K562 (cell line): ENCODE results near the gene SV2A.

Experiments
- CTCF ChIP-seq, 3 experiments: IDR thresholded peaks in 2 of 3; conservative IDR thresholded peaks in 1 of 3; 2 replicates each; pipeline ENCODE4 v1.5.1; 2011 to 2012; ENCODE audit warnings: low read length in 3 of 3, mild to moderate bottlenecking in 3 of 3, control low read depth in 2 of 3, improper control_type of control experiment in 1 of 3, inconsistent platforms in 1 of 3, low read depth in 1 of 3, mixed read lengths in 1 of 3, moderate library complexity in 1 of 3; ENCODE audit not compliant: insufficient read depth in 2 of 3
- ELF1 ChIP-seq: fragments of 200-800 bp; sonication (Bioruptor generic); IDR thresholded peaks from 2 replicates; pipeline ENCODE4 v1.6.1; 2016; ENCODE audit warnings: missing genetic modification characterization, missing compliant biosample characterization
- EZH2 ChIP-seq: IDR thresholded peaks from 2 replicates; pipeline ENCODE4 v1.6.1; 2012; ENCODE audit warnings: low read depth, mild to moderate bottlenecking, inconsistent platforms, low read length, borderline replicate concordance
- FOXA1 ChIP-seq: fragments of 450-650 bp; IDR thresholded peaks from 2 replicates; pipeline ENCODE4 v1.6.1; 2016; ENCODE audit warnings: mild to moderate bottlenecking, borderline replicate concordance
- MAZ ChIP-seq, 2 experiments: fragments of 450-650 bp in 1 of 2; sonication (generic) in 1 of 2; formaldehyde crosslinking; IDR thresholded peaks in 1 of 2; conservative IDR thresholded peaks in 1 of 2; 2 replicates each; pipeline versions ENCODE4 v1.4.0 to v1.5.0; 2020; ENCODE audit warnings: mild to moderate bottlenecking in 1 of 2, missing genetic modification reagents in 1 of 2
- NKRF ChIP-seq: fragments of 450-650 bp; IDR thresholded peaks from 2 replicates; pipeline ENCODE4 v1.6.1; 2016; ENCODE audit warnings: borderline replicate concordance
- NR3C1 ChIP-seq: sonication (generic); formaldehyde crosslinking; IDR thresholded peaks from 2 replicates; pipeline ENCODE4 v1.8.1; 2022; ENCODE audit warnings: missing genetic modification reagents
- NRF1 ChIP-seq, 2 experiments: fragments of 450-650 bp; IDR thresholded peaks in 1 of 2; conservative IDR thresholded peaks in 1 of 2; 2 replicates each; pipeline ENCODE4 v1.6.1; 2014; ENCODE audit warnings: mild to moderate bottlenecking in 2 of 2
- PHF20 ChIP-seq: fragments of 450-650 bp; IDR thresholded peaks from 2 replicates; pipeline ENCODE4 v1.6.1; 2018; ENCODE audit not compliant: partially characterized antibody
- SIN3B ChIP-seq: fragments of 450-650 bp; IDR thresholded peaks from 2 replicates; pipeline ENCODE4 v1.6.1; 2017; ENCODE audit warnings: low read depth, mild to moderate bottlenecking, moderate library complexity
- ZSCAN32 ChIP-seq: fragments of 450-650 bp; formaldehyde crosslinking; IDR thresholded peaks from 2 replicates; pipeline ENCODE4 v1.4.0; 2020; ENCODE audit warnings: mild to moderate bottlenecking, moderate library complexity

- TF ChIP-seq NKRF: no peak
- TF ChIP-seq ELF1 (tag): no peak
- no peak for TF ChIP-seq MAZ (CRISPR knock-in tag; conservative IDR thresholded peaks at IDR 0.05 in 1 of 2, IDR thresholded peaks at IDR 0.05 in 1 of 2)
- no peak for TF ChIP-seq CTCF (IDR thresholded peaks at IDR 0.05 in 2 of 3, conservative IDR thresholded peaks at IDR 0.05 in 1 of 3; ENCODE audit: insufficient read depth in 2 of 3, low read depth in 1 of 3, low read length in 3 of 3)
- TF ChIP-seq NRF1 (conservative IDR thresholded peaks at IDR 0.05 in 1 of 2, IDR thresholded peaks at IDR 0.05 in 1 of 2): no peak
- no peak for TF ChIP-seq SIN3B
- no peak for TF ChIP-seq PHF20
- TF ChIP-seq NR3C1 (CRISPR knock-in tag): no peak
- no peak for TF ChIP-seq ZSCAN32 (CRISPR knock-in tag)
- no peak for TF ChIP-seq EZH2
- TF ChIP-seq FOXA1: no peak
Measured at GRCh38 chr1:149883598-149884247, 33.9 kb downstream of the SV2A start.
